ENCODE measurements around the gene C11orf68.

Gene C11orf68

GRCh38 chr11:65872586-65873317, 46.1 kb downstream of the C11orf68 start, which contains the start of gene EFEMP2:
Gene EFEMP2, minus strand, starts transcription at chr11:65872800. Its CDS starts 446 bp downstream, at chr11:65872354.
- DNase-seq (ENCODE audit: low read depth in 1 of 2, low spot score in 1 of 2): no peak

GRCh38 chr11:65871811-65872548, 46.9 kb downstream of the C11orf68 start:
- DNase-seq (ENCODE audit: low read depth in 1 of 2, low spot score in 1 of 2): no peak

GRCh38 chr11:65870706-65871681, 47.9 kb downstream of the C11orf68 start:
- DNase-seq (ENCODE audit: low read depth in 1 of 2, low spot score in 1 of 2): no peak

- DNase-seq (ENCODE audit: low read depth in 1 of 2, low spot score in 1 of 2): no peak
Measured at GRCh38 chr11:65870307-65870658, 48.6 kb downstream of the C11orf68 start.

- DNase-seq (ENCODE audit: low read depth in 1 of 2, low spot score in 1 of 2): no peak
Measured at GRCh38 chr11:65869643-65870306, 49.1 kb downstream of the C11orf68 start.

GRCh38 chr11:65868907-65869306, 50.0 kb downstream of the C11orf68 start:
- no peak for DNase-seq (ENCODE audit: low read depth in 1 of 2, low spot score in 1 of 2)

GRCh38 chr11:65868076-65868667, 50.7 kb downstream of the C11orf68 start:
- no peak for DNase-seq (ENCODE audit: low read depth in 1 of 2, low spot score in 1 of 2)

GRCh38 chr11:65867284-65868071, 51.4 kb downstream of the C11orf68 start:
- no peak for DNase-seq (ENCODE audit: low read depth in 1 of 2, low spot score in 1 of 2)
